Measurements from ENCODE around the gene NDUFS8.

DNA sequence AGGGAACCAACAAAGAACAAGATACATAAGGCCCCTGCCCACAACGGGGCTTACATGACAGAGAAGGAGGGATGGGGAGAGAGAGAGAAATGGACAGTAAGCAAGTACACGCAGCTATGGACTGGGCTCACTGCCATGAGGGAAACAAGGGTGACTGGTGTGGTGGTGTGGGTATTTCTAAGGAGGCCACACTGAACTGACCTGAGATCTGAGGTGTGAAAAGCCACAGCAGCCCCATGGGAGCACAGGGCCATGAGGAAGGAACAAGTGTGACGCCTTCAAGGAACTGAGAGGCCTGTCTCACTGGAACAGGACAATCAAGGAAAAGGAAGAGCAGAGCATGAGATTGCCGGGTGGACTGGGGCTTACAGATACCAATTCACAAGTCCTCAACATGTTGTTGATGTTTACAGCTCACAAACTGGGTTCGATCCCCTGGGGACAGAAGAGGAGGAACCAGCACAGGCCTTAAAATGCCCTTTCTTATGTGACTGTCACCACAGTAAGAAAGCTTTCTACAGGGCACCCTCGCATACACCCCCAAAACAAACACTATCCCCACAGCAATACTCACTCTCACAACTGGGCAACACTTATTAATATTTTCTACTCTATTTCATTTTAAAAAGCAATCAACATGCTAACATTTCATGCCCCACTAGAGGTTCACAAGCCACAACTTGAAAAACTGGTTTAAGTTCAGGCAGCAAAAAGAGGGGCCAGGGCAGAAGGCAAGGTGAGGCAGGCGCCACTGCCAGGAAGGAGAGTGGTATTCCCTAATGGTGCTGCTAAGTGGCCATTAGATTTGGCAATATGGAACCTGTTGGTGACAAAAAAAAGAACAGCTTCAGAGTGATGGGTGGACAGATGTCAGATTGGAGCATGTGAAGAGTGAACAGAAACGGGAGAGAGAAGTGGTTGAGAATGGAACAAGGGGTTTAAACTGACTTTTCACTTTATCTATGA lies 47.4 kb downstream of the NDUFS8 start:
- no peak for TF ChIP-seq BHLHE40 (IDR thresholded peaks at IDR 0.05; ENCODE audit: low read depth, low read length)
- no peak for TF ChIP-seq CEBPB (IDR thresholded peaks at IDR 0.05; ENCODE audit: low read depth, low read length)
- TF ChIP-seq NFE2L2 (IDR thresholded peaks at IDR 0.05; ENCODE audit: low read depth, low read length): no peak
- TF ChIP-seq POLR2A (IDR thresholded peaks at IDR 0.05; ENCODE audit: low read depth, low read length): no peak
- TF ChIP-seq, protein P1, sequence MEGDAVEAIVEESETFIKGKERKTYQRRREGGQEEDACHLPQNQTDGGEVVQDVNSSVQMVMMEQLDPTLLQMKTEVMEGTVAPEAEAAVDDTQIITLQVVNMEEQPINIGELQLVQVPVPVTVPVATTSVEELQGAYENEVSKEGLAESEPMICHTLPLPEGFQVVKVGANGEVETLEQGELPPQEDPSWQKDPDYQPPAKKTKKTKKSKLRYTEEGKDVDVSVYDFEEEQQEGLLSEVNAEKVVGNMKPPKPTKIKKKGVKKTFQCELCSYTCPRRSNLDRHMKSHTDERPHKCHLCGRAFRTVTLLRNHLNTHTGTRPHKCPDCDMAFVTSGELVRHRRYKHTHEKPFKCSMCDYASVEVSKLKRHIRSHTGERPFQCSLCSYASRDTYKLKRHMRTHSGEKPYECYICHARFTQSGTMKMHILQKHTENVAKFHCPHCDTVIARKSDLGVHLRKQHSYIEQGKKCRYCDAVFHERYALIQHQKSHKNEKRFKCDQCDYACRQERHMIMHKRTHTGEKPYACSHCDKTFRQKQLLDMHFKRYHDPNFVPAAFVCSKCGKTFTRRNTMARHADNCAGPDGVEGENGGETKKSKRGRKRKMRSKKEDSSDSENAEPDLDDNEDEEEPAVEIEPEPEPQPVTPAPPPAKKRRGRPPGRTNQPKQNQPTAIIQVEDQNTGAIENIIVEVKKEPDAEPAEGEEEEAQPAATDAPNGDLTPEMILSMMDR (conservative IDR thresholded peaks at IDR 0.05; ENCODE audit: low read depth, low read length): no peak
